ENCODE measurements around the gene ARRDC3.
A peak's percentile ranks its signal among the peaks of the same experiment; 100 is the strongest.
"Not testable (repeated sequence)": the region's sequence is repeated elsewhere in the genome, so short reads cannot be mapped to it uniquely, and the experiment has no call there.

ARRDC3 gene

GRCh38 chr5:91409304-91409703 is 26.2 kb upstream of the ARRDC3 start:
- DNase-seq (ENCODE audit: low read depth), result no peak
- no peaks in the 10 kb centered on the region for H3K9me3 ChIP-seq (ENCODE audit: control insufficient read depth, low read length)
- no peaks in the 10 kb centered on the region for H3K4me1 ChIP-seq (ENCODE audit: control insufficient read depth, insufficient read depth, low read length)
- H3K36me3 ChIP-seq (ENCODE audit: control insufficient read depth, insufficient read depth, low read length, severe bottlenecking), result no peaks in the 10 kb centered on the region
- H3K9ac ChIP-seq (ENCODE audit: low read length), result no peak overlapping the region
- H3K27me3 ChIP-seq (replicated peaks; ENCODE audit: control insufficient read depth, insufficient read depth, low read length), result no peaks in the 10 kb centered on the region
- no peak overlapping the region for H3K4me3 ChIP-seq (ENCODE audit: low read length)

- H3K27me3 ChIP-seq (replicated peaks; ENCODE audit: control insufficient read depth, insufficient read depth, low read length), result no peaks in the 10 kb centered on the region
- H3K36me3 ChIP-seq (ENCODE audit: control insufficient read depth, insufficient read depth, low read length, severe bottlenecking), result no peaks in the 10 kb centered on the region
- H3K4me3 ChIP-seq (ENCODE audit: low read length), result no peak overlapping the region
- H3K4me1 ChIP-seq (ENCODE audit: control insufficient read depth, insufficient read depth, low read length), result peaks cover 2% of the 10 kb centered on the region
- no peak overlapping the region for H3K9ac ChIP-seq (ENCODE audit: low read length)
- no peaks in the 10 kb centered on the region for H3K9me3 ChIP-seq (ENCODE audit: control insufficient read depth, low read length)
- peak; percentile 24 for DNase-seq (ENCODE audit: low read depth)
These were observed 25.6 kb upstream of the ARRDC3 start for GRCh38 chr5:91408710-91409109.

DNA sequence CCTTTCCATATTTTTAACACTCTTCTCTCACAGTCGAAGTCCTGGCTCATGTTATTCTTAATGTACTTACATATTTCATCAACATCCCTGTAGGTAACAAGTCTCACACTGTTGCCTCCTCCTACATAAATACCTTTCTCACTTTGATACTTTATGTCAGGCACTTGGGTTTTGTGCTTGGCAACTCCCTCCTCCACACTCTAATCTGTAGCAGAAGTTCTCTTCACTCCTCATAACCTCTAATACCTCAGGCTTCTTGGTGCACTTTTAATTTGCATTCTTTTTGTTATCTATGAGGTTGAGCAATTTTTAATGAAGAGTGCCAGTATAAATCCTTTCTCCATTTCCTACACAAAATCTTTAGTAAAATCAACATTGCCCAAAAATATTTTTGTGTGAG is 24.1 kb upstream of the ARRDC3 start:
- Histone ChIP-seq H3K36me3 (ENCODE audit: control insufficient read depth, insufficient read depth, low read length, severe bottlenecking) (no peaks in the 10 kb centered on the region), H3K9ac (ENCODE audit: low read length) (no peak overlapping the region), H3K9me3 (ENCODE audit: control insufficient read depth, low read length) (no peaks in the 10 kb centered on the region), H3K27me3 (replicated peaks; ENCODE audit: control insufficient read depth, insufficient read depth, low read length) (no peaks in the 10 kb centered on the region), H3K4me1 (ENCODE audit: control insufficient read depth, insufficient read depth, low read length) (peaks cover 8% of the 10 kb centered on the region), H3K4me3 (ENCODE audit: low read length) (no peak overlapping the region)
- no peak for DNase-seq (ENCODE audit: low read depth)

DNA sequence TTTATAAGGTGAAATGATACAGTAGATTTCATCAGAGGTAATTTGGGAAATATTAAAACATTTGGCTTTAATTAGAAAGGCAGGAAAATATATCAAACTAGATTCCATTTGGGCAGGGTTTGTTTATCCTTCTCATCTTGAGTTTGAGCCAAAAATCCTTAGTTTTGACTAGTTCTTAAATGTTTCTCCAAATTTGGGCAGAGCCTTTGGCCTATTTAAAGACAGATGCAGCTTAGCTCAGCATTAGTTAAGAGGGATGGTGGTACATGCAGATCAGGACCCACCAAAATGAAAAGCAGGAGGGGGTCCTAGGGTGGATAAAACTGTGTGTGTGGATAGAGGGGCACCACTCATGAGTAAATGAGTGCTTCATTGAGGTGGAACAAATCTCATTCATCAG is 20.3 kb upstream of the ARRDC3 start:
- DNase-seq (ENCODE audit: low read depth), result peak; percentile 87
- Histone ChIP-seq H3K4me1 (ENCODE audit: control insufficient read depth, insufficient read depth, low read length) (peaks cover 8% of the 10 kb centered on the region), H3K9ac (ENCODE audit: low read length) (no peak overlapping the region), H3K9me3 (ENCODE audit: control insufficient read depth, low read length) (no peaks in the 10 kb centered on the region), H3K27me3 (replicated peaks; ENCODE audit: control insufficient read depth, insufficient read depth, low read length) (no peaks in the 10 kb centered on the region), H3K36me3 (ENCODE audit: control insufficient read depth, insufficient read depth, low read length, severe bottlenecking) (no peaks in the 10 kb centered on the region), H3K4me3 (ENCODE audit: low read length) (no peak overlapping the region)

DNA sequence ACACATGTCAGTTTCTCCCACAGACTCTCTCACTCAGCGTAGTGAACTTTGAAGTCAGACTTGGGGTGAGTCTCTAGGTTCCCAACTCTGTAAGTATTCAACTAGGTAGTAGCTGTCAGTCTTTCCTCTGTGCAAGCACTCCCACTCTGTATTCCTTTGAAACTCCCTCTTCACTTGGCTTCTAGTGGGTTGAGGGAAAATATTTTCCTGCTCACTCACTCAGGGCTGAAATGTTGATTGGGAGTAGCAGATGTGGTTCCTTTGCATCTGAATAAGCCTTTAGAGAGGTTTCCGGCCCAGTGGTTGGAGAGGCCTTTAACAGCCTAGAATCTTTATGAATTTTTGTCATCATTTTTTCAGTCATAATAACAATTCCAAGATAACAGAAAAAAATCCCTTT is 18.1 kb upstream of the ARRDC3 start:
- no peaks in the 10 kb centered on the region for H3K27me3 ChIP-seq (replicated peaks; ENCODE audit: control insufficient read depth, insufficient read depth, low read length)
- peaks cover 8% of the 10 kb centered on the region for H3K4me1 ChIP-seq (ENCODE audit: control insufficient read depth, insufficient read depth, low read length)
- no peaks in the 10 kb centered on the region for H3K36me3 ChIP-seq (ENCODE audit: control insufficient read depth, insufficient read depth, low read length, severe bottlenecking)
- no peaks in the 10 kb centered on the region for H3K9me3 ChIP-seq (ENCODE audit: control insufficient read depth, low read length)
- H3K4me3 ChIP-seq (ENCODE audit: low read length), result no peak overlapping the region
- no peak overlapping the region for H3K9ac ChIP-seq (ENCODE audit: low read length)
- peak; percentile 28 for DNase-seq (ENCODE audit: low read depth)

DNA sequence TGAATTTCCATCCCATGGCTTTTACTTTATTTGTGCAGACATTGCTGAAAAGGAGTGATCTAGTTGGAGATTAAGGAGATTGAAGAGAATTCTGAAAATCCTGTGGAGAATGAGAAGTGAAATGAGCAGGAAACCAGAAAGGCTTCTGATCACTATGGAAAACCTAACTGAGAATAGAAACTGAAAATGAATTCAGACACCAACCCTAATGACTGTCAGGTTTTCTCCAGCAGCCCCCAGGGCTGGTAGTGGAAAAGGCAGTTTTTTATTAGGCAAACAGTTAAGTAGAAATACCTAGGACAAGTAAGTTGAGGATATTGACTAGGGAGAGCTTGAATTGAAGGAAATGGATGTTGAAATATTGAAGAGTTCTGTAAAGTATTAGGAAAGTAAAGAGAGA is 14.7 kb upstream of the ARRDC3 start:
- DNase-seq (ENCODE audit: low read depth), result no peak
- no peak overlapping the region for H3K4me3 ChIP-seq (ENCODE audit: low read length)
- H3K9ac ChIP-seq (ENCODE audit: low read length), result no peak overlapping the region
- no peaks in the 10 kb centered on the region for H3K4me1 ChIP-seq (ENCODE audit: control insufficient read depth, insufficient read depth, low read length)
- no peaks in the 10 kb centered on the region for H3K36me3 ChIP-seq (ENCODE audit: control insufficient read depth, insufficient read depth, low read length, severe bottlenecking)
- no peaks in the 10 kb centered on the region for H3K27me3 ChIP-seq (replicated peaks; ENCODE audit: control insufficient read depth, insufficient read depth, low read length)
- no peaks in the 10 kb centered on the region for H3K9me3 ChIP-seq (ENCODE audit: control insufficient read depth, low read length)

GRCh38 chr5:91390268-91390667 is 7.2 kb upstream of the ARRDC3 start:
- DNase-seq (ENCODE audit: low read depth), result no peak

GRCh38 chr5:91389555-91389954 is 6.4 kb upstream of the ARRDC3 start:
- H3K4me1 ChIP-seq (ENCODE audit: control insufficient read depth, insufficient read depth, low read length); H3K36me3 ChIP-seq (ENCODE audit: control insufficient read depth, insufficient read depth, low read length, severe bottlenecking); H3K4me3 ChIP-seq (ENCODE audit: low read length); H3K9ac ChIP-seq (ENCODE audit: low read length); H3K27me3 ChIP-seq (replicated peaks; ENCODE audit: control insufficient read depth, insufficient read depth, low read length); H3K9me3 ChIP-seq (ENCODE audit: control insufficient read depth, low read length); DNase-seq (ENCODE audit: low read depth): not testable (repeated sequence)

More at GRCh38 chr5:91390268-91390667, 7.2 kb upstream of the ARRDC3 start:
- Histone ChIP-seq H3K27me3 (replicated peaks; ENCODE audit: control insufficient read depth, insufficient read depth, low read length) (no peaks in the 10 kb centered on the region), H3K9ac (ENCODE audit: low read length) (no peak overlapping the region), H3K4me3 (ENCODE audit: low read length) (no peak overlapping the region), H3K36me3 (ENCODE audit: control insufficient read depth, insufficient read depth, low read length, severe bottlenecking) (no peaks in the 10 kb centered on the region), H3K4me1 (ENCODE audit: control insufficient read depth, insufficient read depth, low read length) (no peaks in the 10 kb centered on the region), H3K9me3 (ENCODE audit: control insufficient read depth, low read length) (no peaks in the 10 kb centered on the region)

- no peak overlapping the region for H3K9ac ChIP-seq (ENCODE audit: low read length)
- peaks cover 10% of the 10 kb centered on the region for H3K4me1 ChIP-seq (ENCODE audit: control insufficient read depth, insufficient read depth, low read length)
- H3K9me3 ChIP-seq (ENCODE audit: control insufficient read depth, low read length), result no peaks in the 10 kb centered on the region
- no peaks in the 10 kb centered on the region for H3K27me3 ChIP-seq (replicated peaks; ENCODE audit: control insufficient read depth, insufficient read depth, low read length)
- H3K36me3 ChIP-seq (ENCODE audit: control insufficient read depth, insufficient read depth, low read length, severe bottlenecking), result no peaks in the 10 kb centered on the region
- H3K4me3 ChIP-seq (ENCODE audit: low read length), result no peak overlapping the region
- no peak for DNase-seq (ENCODE audit: low read depth)
These were observed 5.2 kb upstream of the ARRDC3 start for GRCh38 chr5:91388362-91388761.

DNA sequence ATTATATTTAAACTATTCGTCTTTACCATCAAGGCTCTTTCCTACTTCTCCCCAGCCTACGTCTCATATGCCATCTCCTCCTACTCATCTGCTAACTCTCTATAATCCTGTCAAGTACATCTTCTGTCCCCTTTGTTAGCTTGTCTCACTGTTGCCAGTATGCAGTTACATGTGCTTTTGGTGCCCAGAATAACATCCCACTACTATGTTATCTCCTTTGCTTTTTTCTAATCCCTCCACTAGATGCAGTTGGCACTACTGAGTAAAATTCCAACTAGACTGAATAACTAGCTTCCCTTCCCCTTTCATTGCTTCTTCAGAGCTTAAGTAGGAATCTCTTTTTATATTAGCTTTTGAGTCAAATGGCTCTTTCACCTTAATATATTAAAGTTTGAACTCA is 3.0 kb upstream of the ARRDC3 start:
- H3K4me3 ChIP-seq (ENCODE audit: low read length), result no peak overlapping the region
- H3K9ac ChIP-seq (ENCODE audit: low read length), result no peak overlapping the region
- H3K9me3 ChIP-seq (ENCODE audit: control insufficient read depth, low read length), result no peaks in the 10 kb centered on the region
- peaks cover 10% of the 10 kb centered on the region for H3K4me1 ChIP-seq (ENCODE audit: control insufficient read depth, insufficient read depth, low read length)
- no peaks in the 10 kb centered on the region for H3K36me3 ChIP-seq (ENCODE audit: control insufficient read depth, insufficient read depth, low read length, severe bottlenecking)
- H3K27me3 ChIP-seq (replicated peaks; ENCODE audit: control insufficient read depth, insufficient read depth, low read length), result no peaks in the 10 kb centered on the region
- DNase-seq (ENCODE audit: low read depth), result peak; percentile 41

GRCh38 chr5:91385596-91385995 is 2.5 kb upstream of the ARRDC3 start:
- not testable (repeated sequence) for H3K4me1 ChIP-seq (ENCODE audit: control insufficient read depth, insufficient read depth, low read length); DNase-seq (ENCODE audit: low read depth); H3K9ac ChIP-seq (ENCODE audit: low read length); H3K36me3 ChIP-seq (ENCODE audit: control insufficient read depth, insufficient read depth, low read length, severe bottlenecking); H3K9me3 ChIP-seq (ENCODE audit: control insufficient read depth, low read length); H3K4me3 ChIP-seq (ENCODE audit: low read length); H3K27me3 ChIP-seq (replicated peaks; ENCODE audit: control insufficient read depth, insufficient read depth, low read length)

- H3K27me3 ChIP-seq (replicated peaks; ENCODE audit: control insufficient read depth, insufficient read depth, low read length), result no peaks in the 10 kb centered on the region
- peak overlapping the region; percentile 98 for H3K9ac ChIP-seq (ENCODE audit: low read length)
- peak overlapping the region; percentile 99 for H3K4me3 ChIP-seq (ENCODE audit: low read length)
- H3K36me3 ChIP-seq (ENCODE audit: control insufficient read depth, insufficient read depth, low read length, severe bottlenecking), result no peaks in the 10 kb centered on the region
- H3K9me3 ChIP-seq (ENCODE audit: control insufficient read depth, low read length), result no peaks in the 10 kb centered on the region
- H3K4me1 ChIP-seq (ENCODE audit: control insufficient read depth, insufficient read depth, low read length), result peaks cover 10% of the 10 kb centered on the region
- DNase-seq (ENCODE audit: low read depth), result peak; percentile 95
These were observed 1.7 kb upstream of the ARRDC3 start for GRCh38 chr5:91384671-91385430.

Data from adipocyte (in vitro differentiated cells).